MCF 10A (cell line): ENCODE measurements around the gene SPTSSA. TPM values are rescaled to one million over a fixed set of nuclear protein-coding genes. Genes with fewer than 3 reads are reported as not detected.

Experiments
- BruUV-seq: library from RNA; stranded (reverse); fragments of 400-500 nt; replicated peaks from 2 replicates; lab custom pipeline; 2021; lab: Mats Ljungman, UMichigan
- CTCF ChIA-PET: fragments of 300-600 bp; sonication (Branson Sonifier 250); formaldehyde crosslinking; extraction: SDS; loops from one replicate; lab custom pipeline; 2021; ENCODE audit warnings: antibody characterized with exemption, inconsistent platforms; lab: Yijun Ruan, JAX
- POLR2A ChIA-PET: fragments of 300-600, 350-650 bp; sonication (Branson Sonifier 250); formaldehyde crosslinking; extraction: SDS; loops from one replicate; lab custom pipeline; 2020; ENCODE audit warnings: antibody characterized with exemption, inconsistent platforms; lab: Yijun Ruan, JAX
- DNase-seq: peaks from one replicate; pipeline ENCODE4 v3.0.0-alpha.2; 2018; ENCODE audit not compliant: unreplicated experiment
- H3K27ac Mint-ChIP-seq: one replicate; pipeline ENCODE4 v1.8.0; 2022; ENCODE audit warnings: mild to moderate bottlenecking, low read depth, mixed read lengths; ENCODE audit not compliant: unreplicated experiment
- H3K27me3 Mint-ChIP-seq: one replicate; pipeline ENCODE4 v1.8.0; 2022; ENCODE audit warnings: mixed read lengths; ENCODE audit not compliant: insufficient read depth, unreplicated experiment
- H3K36me3 Mint-ChIP-seq: one replicate; pipeline ENCODE4 v1.8.0; 2022; ENCODE audit warnings: mild to moderate bottlenecking, moderate library complexity, mixed read lengths; ENCODE audit not compliant: insufficient read depth, unreplicated experiment
- H3K4me1 Mint-ChIP-seq: one replicate; pipeline ENCODE4 v1.8.0; 2022; ENCODE audit warnings: mixed read lengths; ENCODE audit not compliant: insufficient read depth, unreplicated experiment
- H3K4me3 Mint-ChIP-seq: one replicate; pipeline ENCODE4 v1.8.0; 2022; ENCODE audit warnings: mild to moderate bottlenecking, moderate library complexity, mixed read lengths; ENCODE audit not compliant: unreplicated experiment
- H3K9me3 Mint-ChIP-seq: one replicate; pipeline ENCODE4 v1.8.0; 2022; ENCODE audit warnings: mixed read lengths; ENCODE audit not compliant: unreplicated experiment
- intact Hi-C: fragments of 100-400 bp; cut with micrococcal nuclease; formaldehyde crosslinking; loops from 2 replicates; pipeline ENCODE4 v1.14.1; 2022
- total RNA-seq: library from RNA; stranded (reverse); gene quantifications from 2 replicates; pipeline ENCODE4 v1.2.3, GENCODE V29; 2022
- TF ChIP-seq, protein P1 (sequence below): fragments of 200-600 bp; IDR thresholded peaks from one replicate; pipeline ENCODE4 v1.8.0; 2022; ENCODE audit warnings: antibody characterized with exemption, mild to moderate bottlenecking; ENCODE audit not compliant: unreplicated experiment

Gene SPTSSA
- total RNA-seq, 1 experiment from 2014 or later: 30.5 TPM

- POLR2A ChIA-PET: interaction anchor here (0.6 to 7.2 kb wide), 3 partner anchors 31 to 193 kb away, joined by 3 to 76 read pairs (median 5); no protein-coding TSS in a partner anchor
- Mint-ChIP-seq H3K27ac (no peak overlapping the region), H3K36me3 (no peaks in the 10 kb centered on the region), H3K9me3 (no peaks in the 10 kb centered on the region), H3K4me1 (peaks cover 8% of the 10 kb centered on the region), H3K27me3 (no peaks in the 10 kb centered on the region), H3K4me3 (no peak overlapping the region)
- no TSS peak for BruUV-seq
- TF ChIP-seq, protein P1, sequence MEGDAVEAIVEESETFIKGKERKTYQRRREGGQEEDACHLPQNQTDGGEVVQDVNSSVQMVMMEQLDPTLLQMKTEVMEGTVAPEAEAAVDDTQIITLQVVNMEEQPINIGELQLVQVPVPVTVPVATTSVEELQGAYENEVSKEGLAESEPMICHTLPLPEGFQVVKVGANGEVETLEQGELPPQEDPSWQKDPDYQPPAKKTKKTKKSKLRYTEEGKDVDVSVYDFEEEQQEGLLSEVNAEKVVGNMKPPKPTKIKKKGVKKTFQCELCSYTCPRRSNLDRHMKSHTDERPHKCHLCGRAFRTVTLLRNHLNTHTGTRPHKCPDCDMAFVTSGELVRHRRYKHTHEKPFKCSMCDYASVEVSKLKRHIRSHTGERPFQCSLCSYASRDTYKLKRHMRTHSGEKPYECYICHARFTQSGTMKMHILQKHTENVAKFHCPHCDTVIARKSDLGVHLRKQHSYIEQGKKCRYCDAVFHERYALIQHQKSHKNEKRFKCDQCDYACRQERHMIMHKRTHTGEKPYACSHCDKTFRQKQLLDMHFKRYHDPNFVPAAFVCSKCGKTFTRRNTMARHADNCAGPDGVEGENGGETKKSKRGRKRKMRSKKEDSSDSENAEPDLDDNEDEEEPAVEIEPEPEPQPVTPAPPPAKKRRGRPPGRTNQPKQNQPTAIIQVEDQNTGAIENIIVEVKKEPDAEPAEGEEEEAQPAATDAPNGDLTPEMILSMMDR: no peak
- intact Hi-C loops: no loop called here
- CTCF ChIA-PET: interaction anchor here (0.6 to 1.3 kb wide), 4 partner anchors 12 to 142 kb away, joined by 3 to 5 read pairs (median 4); no protein-coding TSS in a partner anchor
- peak; percentile 9 for DNase-seq
Observed at GRCh38 chr14:34465069-34465859, 3.2 kb upstream of the SPTSSA start.

DNA sequence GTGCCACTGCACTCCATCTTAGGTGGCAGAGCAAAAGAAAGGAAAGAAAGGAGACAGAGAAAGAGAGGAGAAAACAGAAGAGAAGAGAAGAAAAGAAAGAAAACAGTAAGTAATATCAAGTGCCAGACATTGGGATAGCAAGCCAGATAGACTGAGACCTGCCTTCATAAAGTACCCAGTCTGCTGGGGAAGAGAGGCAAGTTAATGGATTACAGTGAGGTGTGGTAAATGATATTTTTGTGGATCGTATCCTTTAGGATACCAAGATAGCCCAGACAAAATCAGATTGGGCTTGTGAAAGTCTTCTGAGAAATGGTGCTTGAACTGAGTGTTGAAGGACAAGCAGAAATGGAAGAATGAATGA is 1.5 kb upstream of the SPTSSA start:
- H3K4me3 Mint-ChIP-seq: no peak overlapping the region
- BruUV-seq: no TSS peak
- H3K27ac Mint-ChIP-seq: no peak overlapping the region
- H3K4me1 Mint-ChIP-seq: peaks cover 13% of the 10 kb centered on the region
- CTCF ChIA-PET: interaction anchor here (0.6 to 1.5 kb wide), 3 partner anchors 32 to 141 kb away, joined by 3 to 4 read pairs (median 4); no protein-coding TSS in a partner anchor
- H3K27me3 Mint-ChIP-seq: no peaks in the 10 kb centered on the region
- TF ChIP-seq, protein P1: no peak
- DNase-seq: no peak
- intact Hi-C loops: loop anchor here (5.0 kb wide), 1 partner anchor 34 kb away; no protein-coding TSS in a partner anchor
- H3K9me3 Mint-ChIP-seq: no peaks in the 10 kb centered on the region
- POLR2A ChIA-PET: interaction anchor here (0.6 to 7.2 kb wide), 7 partner anchors 28 to 129 kb away, joined by 3 to 76 read pairs (median 3); no protein-coding TSS in a partner anchor
- H3K36me3 Mint-ChIP-seq: peaks cover 12% of the 10 kb centered on the region

GRCh38 chr14:34461334-34462131 is 507 bp downstream of the SPTSSA start:
- POLR2A ChIA-PET: interaction anchor here (0.6 to 7.2 kb wide), 22 partner anchors 10 to 939 kb away, joined by 3 to 76 read pairs (median 5); no protein-coding TSS in a partner anchor
- H3K4me1 Mint-ChIP-seq: peaks cover 13% of the 10 kb centered on the region

More at GRCh38 chr14:34461334-34462131, 507 bp downstream of the SPTSSA start:
- Mint-ChIP-seq H3K27me3 (no peaks in the 10 kb centered on the region), H3K9me3 (no peaks in the 10 kb centered on the region), H3K4me3 (peak overlapping the region; percentile 91), H3K36me3 (peaks cover 32% of the 10 kb centered on the region), H3K27ac (peak overlapping the region; percentile 85)
- peak; percentile 62 for DNase-seq
- TSS peak; percentile 72 for BruUV-seq
- CTCF ChIA-PET: interaction anchor here (0.7 to 1.6 kb wide), 3 partner anchors 35 to 139 kb away, joined by 4 to 7 read pairs (median 4); no protein-coding TSS in a partner anchor
- intact Hi-C loops: loop anchor here (1.0 to 5.0 kb wide), 2 partner anchors 36 to 130 kb away; no protein-coding TSS in a partner anchor
- TF ChIP-seq, protein P1: no peak
